ENCODE results near the gene ARID1B.

GRCh38 chr6:156950531-156950930, 173.4 kb downstream of the ARID1B start:
- TF ChIP-seq, protein P1, sequence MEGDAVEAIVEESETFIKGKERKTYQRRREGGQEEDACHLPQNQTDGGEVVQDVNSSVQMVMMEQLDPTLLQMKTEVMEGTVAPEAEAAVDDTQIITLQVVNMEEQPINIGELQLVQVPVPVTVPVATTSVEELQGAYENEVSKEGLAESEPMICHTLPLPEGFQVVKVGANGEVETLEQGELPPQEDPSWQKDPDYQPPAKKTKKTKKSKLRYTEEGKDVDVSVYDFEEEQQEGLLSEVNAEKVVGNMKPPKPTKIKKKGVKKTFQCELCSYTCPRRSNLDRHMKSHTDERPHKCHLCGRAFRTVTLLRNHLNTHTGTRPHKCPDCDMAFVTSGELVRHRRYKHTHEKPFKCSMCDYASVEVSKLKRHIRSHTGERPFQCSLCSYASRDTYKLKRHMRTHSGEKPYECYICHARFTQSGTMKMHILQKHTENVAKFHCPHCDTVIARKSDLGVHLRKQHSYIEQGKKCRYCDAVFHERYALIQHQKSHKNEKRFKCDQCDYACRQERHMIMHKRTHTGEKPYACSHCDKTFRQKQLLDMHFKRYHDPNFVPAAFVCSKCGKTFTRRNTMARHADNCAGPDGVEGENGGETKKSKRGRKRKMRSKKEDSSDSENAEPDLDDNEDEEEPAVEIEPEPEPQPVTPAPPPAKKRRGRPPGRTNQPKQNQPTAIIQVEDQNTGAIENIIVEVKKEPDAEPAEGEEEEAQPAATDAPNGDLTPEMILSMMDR (IDR thresholded peaks at IDR 0.05; ENCODE audit: poor library complexity) = no peak
- TF ChIP-seq EZH2 (IDR thresholded peaks at IDR 0.05; ENCODE audit: borderline replicate concordance) (no peak), EZH2phosphoT487 (IDR thresholded peaks at IDR 0.05; ENCODE audit: low read depth, severe bottlenecking, unreplicated experiment) (no peak)
